HuH-7 (cell line): Measurements from ENCODE around the gene NTNG2.

Experiments
- DNase-seq: peaks from one replicate; pipeline ENCODE4 v3.0.0; 2011; ENCODE audit warnings: low spot score

Gene NTNG2

DNA sequence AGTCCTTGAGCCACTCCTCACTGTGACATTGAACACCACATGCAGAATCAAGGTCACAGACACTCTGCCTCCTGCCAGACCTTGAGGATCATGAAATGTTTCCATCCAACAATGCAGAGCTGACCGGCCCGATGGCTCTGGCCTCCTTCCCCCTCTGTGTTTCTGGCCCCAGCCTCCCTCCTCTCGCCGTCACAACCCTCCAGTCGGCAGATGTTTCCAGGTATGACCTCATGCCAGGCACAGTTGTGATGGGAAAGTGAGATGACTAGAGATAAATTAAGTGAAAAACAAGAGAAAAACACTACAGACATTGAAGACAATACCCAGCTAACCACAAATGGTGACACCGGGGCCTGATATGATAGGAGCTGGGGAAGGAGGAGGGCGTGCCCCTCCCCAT is 9.8 kb downstream of the NTNG2 start:
- no peak for DNase-seq

DNA sequence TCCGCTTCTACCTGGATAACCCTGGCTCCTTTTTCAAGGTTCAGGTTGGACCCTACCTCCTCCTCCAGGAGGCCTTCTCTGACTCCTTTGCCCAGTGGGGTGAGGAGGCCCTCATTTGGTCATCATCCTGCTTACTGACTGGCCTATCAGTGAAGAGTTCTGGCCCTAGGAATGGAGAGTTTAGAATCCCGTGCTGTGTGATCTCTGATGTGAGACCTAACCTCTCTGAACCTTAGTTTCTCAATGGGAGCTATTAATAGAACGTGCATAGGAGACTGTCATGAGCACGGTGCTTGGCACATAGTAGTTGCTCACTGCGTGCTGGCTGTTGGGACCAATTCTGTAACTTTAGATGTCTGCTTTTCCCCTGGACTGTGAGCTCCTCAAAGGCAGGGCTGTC is 10.3 kb downstream of the NTNG2 start:
- DNase-seq = no peak

DNA sequence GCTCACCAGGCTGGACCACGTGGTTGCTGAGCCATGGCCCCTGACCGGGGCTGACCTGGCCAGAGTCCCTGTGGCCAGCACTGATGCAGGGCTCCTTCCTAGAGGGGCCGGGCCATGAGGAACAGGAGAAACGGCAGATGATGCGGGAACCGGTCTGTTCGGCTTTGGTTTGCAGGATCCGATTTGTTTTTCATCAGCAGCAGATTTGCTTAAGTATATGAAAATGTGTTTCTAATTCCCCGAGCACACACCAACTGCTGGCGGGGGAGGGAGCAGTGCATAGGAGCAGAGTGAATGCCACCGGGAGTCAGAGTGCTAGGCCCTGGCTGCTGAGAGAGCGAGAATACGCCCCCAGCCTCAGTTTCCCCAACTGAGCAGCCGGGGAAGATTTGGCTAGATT is 13.6 kb downstream of the NTNG2 start:
- no peak for DNase-seq

DNA sequence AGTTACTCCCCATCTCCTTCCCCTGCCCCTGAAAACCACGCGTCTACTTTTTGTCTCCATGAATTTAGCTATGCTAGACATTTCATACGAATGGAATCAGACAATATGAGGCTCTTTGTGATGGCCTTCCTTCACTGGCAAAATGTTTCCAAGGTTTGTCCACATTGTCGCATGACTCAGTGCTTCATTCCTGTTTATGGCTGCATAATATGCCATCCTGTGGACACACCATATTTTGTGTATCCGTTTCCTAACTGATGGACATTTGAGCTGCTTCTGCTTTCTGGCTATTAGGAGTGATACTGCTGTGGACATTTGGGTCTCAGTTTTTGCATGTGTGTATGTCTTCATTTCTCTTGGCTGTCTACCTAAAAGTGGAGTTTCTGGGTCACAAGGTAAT is 14.5 kb downstream of the NTNG2 start:
- DNase-seq = no peak

DNA sequence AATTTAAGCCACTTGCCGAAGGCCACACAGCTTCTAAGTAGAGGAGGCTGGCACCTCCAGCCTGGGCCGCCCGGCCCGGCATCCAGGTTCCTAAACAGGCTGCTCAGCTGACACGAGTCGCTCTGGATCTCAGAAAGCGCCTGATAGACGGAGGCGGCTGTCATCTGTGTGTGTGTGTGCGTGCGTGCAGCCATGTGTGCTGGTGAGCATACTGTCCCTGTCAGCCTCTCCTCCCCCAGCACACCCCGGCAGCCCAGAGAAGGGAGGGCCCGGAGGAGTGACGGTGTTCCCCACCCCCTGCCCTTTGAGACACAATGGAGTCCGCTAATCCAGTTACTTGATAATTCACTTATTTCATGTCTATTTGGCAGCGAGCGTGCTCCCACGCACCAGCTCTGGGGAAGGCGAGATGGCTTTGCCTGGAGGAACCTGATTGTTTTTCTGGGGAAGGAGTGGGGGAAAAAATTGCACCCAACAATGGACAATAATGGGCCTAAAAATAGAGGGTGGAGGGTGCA is 20.0 kb downstream of the NTNG2 start:
- DNase-seq = no peak

DNA sequence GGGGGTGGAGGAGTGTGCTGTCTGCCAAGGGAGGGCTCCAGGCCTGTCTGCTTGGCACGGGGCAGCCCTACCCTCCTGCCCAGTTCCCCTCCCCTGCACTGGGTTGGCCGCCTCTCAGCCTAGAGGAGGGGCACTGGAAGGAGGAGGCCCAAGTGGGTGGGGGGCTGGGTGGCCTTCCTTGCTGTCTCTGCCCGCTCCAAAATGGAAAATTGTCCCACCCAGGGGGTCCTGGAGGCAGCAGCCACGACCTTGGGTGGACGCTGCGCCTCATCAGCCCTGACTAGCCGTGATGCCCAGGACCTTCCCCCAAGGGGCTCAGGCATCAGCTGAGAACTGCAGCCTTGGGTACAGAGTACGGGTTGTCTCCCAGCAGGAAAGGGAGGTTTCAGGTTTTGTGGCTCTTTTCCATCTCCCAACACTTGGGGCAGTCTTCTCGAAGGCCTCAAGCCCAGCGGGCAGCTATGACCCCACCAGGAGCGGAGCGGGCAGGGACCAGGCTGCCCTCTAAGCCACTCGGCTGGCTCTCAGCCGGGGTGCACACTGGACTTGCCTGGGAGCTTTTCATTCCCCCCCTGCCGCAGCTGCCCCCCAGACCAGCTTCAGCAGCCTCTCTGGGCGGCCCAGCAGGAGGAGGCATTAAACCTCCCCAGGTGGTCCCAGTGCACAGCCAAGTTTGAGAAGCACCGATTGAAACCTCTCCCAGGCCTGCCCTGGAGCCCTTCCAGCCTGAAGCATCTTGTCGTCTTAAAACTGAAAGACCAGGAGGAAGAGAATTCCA is 20.6 kb downstream of the NTNG2 start:
- no peak for DNase-seq

DNA sequence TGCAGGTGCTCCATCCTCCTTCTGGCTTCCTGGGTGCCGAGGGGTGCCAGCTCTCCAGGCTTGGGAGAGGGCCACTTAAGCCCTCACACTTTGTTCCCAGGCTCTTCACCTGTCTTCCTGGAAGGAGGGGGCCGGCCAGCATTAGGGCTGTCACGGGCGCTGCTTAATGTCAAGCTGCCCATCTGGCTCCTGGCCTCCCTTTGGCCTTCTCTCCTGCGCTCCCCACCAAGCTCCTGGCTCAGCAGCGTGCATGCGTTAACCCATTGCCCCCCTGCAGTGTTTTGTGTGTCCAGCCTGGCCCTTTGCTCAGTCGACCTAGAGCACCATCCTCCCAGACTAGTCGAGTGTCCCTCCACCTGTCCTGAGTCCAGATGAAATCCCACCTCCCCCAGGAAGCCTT is 21.3 kb downstream of the NTNG2 start:
- no peak for DNase-seq

DNA sequence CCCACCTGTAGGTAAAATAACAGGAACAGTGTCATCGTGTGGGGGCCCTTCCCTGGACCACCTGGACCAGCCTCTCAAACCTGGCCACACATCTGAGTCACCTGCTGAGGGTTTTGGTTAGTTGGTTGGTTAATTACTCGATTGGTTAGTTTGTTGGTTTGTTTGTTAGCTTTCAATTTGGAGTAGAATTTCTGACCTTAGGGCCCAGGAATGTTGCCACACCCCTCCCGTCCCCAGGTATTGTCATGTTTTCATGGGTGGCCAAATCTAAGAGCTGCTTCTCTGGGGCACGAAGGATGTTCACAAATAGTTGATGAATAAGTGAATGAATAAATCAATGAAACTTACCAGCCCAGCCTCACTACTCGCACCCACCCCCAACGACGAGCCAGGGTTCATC is 21.9 kb downstream of the NTNG2 start:
- DNase-seq = no peak

DNA sequence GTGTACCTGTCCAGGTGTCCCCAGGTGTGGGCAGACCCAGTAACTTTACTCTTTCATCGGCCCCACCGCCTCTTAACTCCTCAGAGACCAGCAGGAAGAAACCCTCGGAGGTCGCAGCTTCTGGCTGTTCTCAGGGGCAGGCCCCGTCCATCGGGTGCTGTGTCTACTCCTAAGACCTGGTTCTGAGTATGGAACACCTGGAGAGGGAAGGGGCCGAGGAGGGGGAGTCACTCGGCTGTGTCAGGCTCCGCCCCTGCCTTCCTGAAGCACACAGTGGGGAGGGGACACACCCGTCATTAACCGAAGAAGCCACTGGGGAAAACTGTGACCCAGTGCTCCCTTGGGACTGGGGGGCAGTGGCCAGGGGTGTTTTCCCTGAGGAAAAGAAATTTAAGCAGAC is 22.3 kb downstream of the NTNG2 start:
- DNase-seq = no peak

DNA sequence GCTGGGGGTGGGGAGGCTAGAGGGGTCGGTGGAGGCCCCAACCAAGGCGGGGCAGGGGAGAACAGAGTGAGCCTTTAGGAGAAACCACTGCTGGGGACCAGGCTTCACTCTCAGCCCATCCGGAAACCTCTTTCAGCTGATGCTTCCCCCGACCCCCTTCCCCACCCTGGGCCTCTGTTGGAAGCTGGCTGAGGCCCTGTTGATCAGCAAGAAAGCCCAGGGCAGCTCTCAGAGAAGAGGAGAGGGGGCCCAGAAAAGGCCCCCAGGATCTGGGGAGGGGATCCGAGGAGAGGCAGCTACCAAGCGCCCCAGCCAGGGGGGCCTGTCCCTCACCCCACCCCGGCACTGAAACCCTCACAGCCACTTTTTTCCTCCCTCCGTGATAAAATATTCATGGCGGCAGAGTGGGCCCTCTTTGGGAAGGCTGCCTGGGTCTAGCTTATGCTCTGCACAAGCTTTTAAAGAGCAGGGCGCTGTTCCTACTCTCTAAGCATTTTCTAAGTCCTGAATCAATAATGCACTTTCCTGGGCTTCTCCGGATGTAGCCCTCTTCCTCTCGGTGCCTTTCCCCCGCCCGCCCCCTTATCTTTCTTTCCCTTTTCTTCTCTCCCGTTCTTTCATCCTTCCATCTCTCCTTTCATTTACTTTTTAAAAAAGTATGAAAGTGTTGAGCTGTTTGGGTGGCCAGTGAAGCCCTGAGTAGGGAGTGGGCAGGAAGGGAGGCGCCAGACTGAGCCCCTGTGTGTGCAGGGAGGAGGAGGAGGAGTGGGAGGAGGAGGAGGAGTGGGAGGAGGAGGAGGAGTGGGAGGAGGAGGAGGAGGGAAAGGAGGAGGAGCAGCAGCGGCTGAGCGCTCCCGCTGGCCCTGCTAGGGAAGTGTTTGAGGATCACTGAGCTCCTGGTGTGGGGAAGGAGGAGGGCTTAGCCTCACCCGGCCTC is 23.5 kb downstream of the NTNG2 start:
- DNase-seq = no peak

DNA sequence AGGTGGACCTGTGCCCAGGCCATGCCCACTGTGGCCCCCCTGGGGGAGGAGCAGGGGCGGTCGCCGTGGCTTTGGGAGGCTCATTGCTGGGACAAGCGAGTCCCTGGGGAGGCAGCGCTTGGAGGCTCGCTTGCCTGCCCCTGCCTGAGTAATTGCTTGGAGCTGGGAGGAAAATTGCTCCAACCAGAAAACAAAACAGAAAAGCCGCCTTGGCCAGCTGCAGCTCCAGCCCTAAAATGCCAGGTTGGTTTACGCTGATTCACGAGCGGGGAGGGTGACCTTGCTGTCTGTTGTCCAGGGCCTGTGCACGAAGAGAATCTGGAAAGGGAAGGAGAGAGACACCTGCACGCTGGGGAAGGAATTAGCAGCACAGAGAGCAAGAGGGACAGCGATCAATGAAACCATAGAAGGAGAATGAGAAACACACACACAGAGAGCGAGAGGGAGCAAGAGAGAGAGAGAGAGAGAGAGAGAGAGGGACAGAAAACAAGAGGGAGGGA is 25.3 kb downstream of the NTNG2 start:
- no peak for DNase-seq

DNA sequence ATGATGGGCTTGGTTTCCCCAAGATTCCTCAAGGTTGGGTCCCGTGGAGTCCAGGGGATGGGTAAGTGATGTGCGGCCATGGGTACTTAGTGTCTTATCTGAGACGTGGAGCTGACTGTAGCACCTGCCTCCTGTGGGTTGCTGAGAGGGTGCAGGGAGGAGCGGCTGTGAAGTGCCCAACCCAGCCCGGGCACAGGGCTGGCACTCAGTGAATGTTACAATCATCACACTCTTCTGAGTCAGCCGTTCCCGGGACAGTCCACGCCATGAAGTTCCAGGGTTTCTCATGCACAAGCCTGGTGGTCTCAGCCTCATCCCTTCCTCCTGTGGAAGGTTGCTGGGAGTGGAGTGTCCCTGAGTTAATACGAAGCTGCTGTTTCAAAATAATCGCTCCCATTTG is 29.1 kb downstream of the NTNG2 start:
- no peak for DNase-seq

DNA sequence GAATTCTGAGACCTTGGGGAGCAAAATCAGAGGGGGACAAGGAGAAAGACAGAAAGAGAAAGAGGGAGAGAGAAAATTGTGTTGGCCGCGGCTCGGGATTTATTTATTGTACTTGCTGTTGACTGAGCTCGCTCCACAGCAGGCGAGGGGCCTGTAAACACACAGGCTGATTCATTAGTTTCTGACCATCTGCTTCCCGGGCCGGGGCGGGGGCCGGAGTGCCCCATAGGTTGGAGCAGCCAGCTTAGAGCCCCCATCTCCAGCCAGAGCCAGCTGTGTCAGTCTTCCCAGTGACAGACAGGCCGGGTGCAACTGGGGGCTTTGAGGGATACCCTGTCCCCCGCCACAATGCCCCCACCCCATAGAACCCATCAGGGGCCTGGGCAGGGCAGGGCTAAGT is 30.9 kb downstream of the NTNG2 start:
- DNase-seq = no peak

DNA sequence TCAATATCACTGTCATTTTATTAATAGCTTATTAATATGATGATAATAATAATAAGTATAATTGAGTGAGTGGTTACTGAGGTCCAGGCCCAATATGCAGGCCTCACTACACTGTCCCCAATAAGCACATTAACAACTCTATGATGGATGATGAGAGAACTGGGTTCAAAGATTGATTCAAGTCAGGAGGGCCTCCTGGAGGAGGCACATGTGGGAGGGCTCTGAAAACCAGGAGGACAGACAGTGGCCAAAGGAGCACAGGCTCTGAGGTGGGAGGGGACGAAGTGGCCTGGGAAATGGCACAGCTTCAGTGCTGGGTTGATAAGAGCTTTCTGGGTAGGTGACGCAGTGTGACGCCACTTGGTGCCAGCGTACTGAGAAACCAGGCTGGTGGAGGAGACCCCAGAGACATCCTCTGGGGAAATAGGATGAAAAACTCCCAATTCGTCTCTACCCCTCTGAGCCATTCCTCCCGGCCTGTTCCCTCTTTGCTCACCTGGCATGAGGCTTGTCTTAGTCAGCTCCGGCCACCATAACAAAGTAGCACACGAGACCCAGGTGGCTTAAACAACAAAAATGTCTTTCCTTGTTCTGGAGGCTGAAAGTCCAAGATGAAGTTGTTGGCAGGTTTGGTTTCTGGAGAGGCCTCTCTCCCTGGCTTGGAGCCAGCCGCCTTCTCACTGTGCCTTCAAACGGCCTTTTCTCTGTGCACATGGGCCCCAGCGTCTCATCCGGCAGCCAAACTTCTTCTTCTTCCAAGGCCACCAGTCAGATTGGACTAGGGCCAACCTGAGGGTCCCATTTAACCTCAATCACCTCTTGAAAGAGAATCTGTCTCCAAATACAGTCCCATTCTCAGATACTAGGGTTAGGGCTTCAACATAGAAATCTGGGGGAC is 31.6 kb downstream of the NTNG2 start:
- DNase-seq = no peak

DNA sequence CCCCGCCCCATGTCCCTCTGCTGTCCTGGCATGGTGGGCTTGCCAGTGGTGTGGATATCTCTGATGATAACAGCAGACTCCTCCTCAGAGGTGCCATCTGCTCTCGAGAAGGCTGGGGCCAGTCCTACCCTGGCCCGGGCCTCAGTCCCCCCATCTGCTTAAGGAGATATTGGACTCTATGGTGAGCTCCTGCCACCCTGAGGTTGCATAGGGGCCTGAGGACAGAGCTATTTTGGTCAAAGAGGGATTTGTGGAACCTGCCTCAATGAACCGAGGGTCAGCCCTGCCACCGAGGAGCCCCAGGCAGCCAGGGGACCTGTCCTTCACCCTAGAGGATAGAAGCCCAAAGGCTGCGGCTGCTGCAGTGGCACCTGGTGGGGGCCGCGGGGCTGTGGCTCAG is 32.6 kb downstream of the NTNG2 start:
- no peak for DNase-seq

DNA sequence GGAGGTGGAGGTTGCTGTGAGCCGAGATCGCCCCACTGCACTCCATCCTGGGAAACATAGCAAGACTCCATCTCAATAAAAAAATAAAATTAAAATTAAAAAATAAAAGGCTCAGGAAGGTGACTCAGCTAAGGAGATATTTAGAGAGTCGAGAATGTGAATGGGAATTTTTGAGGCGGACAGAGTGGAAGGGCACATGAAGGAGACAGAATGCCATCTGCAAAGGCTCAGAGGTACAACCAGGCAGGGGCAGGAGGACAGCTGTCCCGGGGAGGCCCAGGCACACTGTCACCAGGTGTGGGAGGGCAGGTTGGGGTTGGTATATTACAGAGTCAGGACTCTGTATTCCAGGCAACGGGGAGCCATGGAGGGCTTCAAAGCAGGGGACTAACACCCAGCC is 35.5 kb downstream of the NTNG2 start:
- DNase-seq = no peak

DNA sequence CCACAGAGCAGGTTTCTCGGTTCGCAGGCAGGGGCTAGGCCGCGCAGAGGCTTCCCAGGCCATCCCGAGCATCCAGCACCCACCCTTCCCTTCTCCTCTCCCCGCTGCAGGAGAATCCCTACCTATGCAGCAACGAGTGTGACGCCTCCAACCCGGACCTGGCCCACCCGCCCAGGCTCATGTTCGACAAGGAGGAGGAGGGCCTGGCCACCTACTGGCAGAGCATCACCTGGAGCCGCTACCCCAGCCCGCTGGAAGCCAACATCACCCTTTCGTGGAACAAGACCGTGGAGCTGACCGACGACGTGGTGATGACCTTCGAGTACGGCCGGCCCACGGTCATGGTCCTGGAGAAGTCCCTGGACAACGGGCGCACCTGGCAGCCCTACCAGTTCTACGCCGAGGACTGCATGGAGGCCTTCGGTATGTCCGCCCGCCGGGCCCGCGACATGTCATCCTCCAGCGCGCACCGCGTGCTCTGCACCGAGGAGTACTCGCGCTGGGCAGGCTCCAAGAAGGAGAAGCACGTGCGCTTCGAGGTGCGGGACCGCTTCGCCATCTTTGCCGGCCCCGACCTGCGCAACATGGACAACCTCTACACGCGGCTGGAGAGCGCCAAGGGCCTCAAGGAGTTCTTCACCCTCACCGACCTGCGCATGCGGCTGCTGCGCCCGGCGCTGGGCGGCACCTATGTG is 36.1 kb downstream of the NTNG2 start:
- no peak for DNase-seq

DNA sequence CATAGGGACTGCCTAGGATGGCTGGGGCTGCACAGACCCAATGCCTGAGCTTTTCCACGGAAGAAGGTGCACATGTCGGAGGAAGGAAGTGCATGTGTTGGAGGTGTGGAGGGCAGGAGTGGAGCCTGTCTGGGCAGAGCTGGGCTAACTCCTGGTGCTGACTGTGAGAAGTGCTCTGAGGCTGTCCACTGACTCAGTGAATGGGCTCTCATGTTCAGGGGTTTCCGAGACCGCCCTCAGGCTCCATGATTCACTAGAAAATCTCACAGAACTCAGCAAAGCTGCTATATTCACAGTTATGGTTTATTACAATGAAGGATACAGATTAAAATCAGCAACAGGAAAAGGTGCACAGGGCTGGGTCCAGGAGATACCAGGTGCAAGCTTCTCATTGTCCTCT is 37.2 kb downstream of the NTNG2 start:
- DNase-seq = no peak

DNA sequence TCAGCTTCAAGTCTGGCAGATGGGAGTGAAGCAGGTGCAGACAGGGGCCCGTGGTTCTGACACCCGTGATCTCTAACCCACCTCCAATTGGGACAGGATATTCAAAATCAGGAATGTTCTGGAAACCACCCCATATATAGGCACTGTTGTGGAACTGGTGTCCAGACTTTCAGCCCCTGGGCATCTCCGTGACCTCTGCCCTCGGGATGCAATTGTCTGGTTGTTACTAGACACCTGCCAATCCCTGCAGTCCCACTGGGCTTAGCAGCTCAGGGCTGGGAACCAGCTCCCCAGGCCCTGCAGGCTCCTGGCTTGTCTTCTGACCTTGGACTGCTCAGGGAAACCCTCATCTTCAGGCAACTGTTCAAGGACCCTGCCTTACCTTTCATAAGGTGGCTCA is 38.8 kb downstream of the NTNG2 start:
- no peak for DNase-seq

DNA sequence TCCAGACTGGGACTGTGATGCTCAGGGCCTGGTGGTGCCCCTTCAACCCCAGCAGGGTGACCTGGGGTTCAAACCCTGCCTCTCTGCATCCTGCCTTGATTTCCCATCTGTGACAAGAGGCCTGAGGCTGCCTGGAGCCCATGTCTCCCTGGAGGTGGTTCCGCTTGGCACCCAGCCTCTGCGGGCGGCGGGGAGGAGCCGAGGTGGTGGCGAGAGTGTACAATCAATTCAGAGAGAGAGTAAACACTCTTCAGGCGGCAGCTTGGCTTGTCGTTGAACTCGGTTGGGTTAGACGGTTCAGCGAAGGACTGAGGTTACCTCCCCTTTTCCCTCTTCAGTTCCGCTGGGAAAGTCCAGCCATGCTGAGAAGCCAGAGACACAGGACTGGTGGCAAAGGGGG is 39.3 kb downstream of the NTNG2 start:
- no peak for DNase-seq
